CD1c-positive myeloid dendritic cell (primary cell): ENCODE measurements around the gene SBSN.

Source experiments
- DNase-seq: peaks from one replicate; pipeline ENCODE4 v3.0.0-alpha.2; 2016; ENCODE audit errors: extremely low spot score

SBSN gene

DNA sequence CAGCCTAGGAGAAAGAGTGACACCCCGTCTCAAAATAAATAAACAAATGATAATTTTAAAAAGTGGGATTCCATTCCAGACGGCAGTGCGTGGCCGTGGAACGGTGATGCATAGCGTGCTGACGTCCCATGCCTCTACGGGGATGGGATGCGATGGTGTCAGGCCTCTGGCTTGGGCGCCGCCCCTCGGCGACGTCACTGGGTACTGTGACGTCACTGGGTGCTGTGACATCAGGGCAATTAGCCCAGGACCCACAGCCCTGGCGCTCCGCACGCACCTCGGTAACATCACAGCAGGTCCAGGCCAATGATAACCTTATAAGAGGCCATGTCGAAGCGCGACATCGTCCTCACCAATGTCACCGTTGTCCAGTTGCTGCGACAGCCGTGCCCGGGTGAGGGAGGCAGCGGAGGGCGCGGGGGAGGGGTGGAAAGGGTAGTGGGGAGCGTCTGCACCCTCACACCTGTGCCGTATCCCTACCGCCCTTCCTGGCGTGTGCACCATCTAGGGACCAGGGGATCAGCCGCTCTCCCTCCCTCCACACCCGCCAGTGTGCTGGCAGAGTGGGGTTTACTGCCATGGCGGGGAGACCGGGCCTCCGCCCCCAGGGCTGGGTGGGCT, 5.2 kb upstream of the SBSN start, which contains the start of gene GAPDHS:
TSS of gene GAPDHS (plus strand) at position 256 of the 621 bp plus-strand sequence. CDS start at position 328, 72 bp downstream.
- no peak for DNase-seq

DNA sequence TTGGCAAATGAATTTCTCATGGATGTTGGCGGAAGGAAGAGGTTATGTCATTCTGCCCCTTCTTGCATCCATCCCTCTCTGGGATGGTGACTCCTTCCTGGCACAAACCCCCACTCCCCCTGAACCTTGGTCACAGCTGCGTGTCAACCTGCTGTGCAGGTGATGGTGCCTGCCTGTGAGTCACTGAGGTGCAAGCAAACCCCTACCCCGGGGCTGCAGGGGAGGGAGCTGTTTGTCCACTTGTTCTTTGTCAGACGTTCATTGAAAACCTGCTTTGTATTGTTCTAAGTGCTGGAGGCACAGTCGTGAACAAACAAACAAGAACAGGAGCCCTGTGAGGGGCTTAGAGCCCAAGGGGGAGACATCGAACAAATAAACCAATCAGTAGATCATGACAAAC, 3.2 kb upstream of the SBSN start:
- DNase-seq, result no peak

DNA sequence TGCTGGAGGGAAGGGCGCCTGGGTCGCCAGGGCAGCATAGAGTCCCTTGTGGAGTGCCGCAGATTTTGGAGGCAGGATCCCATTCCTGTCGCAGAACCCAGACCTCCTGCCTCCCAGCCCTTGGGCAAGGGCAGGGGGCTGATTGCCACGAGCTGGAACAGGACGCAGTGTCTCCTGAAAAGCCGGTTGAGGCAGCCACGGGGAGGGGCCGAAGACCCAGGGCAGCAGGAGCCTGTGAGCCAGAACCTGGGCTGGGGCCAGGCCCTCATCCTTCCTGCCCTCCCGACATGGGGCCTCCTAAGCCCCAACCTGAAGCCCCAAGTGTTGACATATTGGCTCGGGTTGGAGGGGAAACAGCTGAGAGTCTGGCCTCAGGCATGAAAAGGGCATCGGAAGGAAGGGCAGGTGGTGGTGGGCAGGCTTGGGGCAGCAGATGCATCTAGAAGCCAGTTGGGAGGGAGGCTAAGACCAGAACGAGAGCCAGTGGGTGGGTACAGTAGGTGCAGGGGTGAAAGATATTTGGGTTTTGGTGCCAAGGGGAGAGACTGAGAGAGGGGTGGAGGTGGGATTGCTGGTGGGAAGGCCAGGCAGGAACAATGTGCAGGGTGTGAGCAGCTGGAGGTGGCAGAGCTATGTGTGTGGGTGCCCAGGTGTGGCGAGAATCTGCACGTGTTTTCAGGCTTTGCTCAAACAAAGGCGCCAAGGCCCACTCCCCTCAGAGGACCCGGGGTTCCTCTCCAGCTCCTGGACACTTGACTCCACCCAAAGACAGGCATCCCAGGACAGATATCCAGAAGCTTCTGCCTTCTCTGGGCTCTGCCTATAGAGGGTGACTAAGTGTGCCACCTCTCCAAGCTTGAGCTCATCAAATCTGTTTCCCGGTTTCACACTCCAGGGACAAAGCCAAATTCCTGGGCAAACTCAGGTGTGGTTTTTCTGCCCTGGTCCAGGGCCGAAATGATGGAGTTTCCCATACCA, 1.4 kb upstream of the SBSN start:
- DNase-seq, result no peak

DNA sequence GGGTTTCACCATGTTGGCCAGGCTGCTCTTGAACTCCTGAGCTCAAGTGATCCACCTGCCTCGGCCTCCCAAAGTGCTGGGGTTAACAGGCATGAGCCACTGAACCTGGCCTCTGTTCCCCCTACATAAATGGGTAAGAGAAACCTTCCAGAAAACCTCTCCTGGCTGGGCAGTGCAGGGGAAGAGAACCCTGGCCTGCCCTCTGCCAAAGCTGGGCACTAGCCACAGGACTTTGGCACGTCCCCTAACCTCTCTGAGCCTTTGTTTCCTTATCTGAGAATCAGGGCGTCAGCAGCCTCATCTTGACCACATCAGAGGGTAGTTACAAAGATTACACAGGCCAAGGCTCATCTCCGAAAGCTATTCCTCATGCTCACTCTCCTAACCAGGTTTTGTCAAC, 2.2 kb downstream of the SBSN start:
- DNase-seq, result no peak

DNA sequence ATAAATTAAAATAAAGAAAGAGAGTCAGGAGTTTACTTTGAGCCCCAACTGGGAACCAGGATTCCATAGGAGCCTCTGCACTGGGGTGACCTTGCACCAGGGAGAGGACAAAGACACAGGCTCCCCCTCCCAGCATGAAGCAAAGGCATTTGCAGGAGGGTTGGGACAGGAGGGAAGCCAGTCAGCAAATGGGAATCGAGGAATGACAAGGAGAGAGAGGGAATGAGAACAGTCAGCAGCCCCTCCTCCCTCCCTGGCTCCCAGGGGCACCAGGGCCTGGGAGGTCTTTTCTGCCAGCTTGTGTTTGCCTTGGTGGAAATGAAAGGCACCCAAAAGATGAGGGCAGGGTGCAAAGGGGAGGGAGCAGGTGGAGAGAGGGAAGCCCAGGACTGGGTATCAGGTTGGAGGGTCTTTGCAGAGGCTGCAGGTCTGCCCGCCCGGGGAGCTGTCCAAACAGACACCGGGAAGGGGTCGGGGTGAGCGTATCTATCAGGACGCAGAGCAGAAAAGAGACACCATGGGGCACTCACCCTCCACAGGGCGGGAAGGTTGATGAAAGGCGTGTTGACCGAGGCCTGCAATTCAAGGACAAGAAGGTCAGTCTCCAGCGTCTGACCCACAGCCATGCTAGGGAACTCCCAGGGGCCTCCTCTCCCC, 3.8 kb downstream of the SBSN start:
- no peak for DNase-seq

DNA sequence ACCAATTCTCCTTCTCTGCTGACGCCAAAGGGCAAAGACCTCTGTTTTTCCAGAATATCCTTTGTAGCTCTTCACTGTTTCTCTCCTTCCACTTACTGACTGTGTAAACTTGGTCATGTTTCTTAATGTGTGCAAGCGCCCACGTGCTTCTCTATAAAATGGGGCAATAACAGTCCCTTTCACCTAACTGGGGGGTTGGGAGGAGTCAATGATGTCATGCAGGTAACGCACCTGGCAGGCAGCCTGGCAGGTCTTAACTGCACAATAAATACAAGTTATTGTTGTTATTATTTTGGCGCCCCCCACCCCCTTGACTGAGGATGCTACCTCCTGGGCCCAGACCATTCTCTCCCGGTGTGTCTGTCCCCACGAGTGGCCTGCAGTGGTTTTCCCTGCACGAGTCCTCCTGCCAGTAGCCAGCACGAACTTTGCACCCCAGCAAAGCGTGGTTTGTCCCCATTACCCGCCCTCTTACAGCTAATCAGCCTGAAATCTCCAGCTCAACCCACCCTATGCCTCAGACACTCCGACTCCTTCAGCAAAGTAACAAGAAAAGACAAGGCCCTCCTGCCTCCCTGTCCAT, 5.3 kb downstream of the SBSN start:
- no peak for DNase-seq

DNA sequence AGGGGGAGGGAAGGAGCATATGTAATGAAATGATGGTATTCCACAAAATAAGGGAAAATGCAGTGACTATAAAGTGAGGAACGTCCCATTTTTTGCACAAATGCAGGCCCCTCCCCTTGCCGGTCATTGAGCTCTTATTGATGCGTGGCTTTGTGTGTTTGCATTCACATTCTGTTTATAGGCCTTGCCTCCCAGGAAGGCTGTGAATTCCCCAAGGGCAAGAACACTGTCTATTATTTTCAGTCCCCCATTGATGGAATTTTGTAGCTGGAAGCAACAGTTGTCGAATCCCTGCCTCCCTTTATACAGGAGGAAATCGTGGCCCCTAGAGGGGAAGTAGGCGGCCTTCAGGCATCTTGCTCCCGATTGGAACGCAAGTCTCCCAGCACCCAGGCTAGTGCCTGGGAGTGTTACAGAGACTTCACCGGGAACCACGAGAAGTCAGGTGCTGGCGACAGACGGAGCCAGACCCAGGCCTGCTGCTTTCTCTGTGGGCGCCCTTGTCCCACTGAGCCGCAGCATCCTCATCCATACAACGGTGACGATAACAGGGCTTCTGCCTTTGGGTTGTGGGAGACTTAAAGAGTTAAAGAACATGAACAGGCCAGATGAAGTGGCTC, 6.9 kb downstream of the SBSN start:
- DNase-seq, result no peak

DNA sequence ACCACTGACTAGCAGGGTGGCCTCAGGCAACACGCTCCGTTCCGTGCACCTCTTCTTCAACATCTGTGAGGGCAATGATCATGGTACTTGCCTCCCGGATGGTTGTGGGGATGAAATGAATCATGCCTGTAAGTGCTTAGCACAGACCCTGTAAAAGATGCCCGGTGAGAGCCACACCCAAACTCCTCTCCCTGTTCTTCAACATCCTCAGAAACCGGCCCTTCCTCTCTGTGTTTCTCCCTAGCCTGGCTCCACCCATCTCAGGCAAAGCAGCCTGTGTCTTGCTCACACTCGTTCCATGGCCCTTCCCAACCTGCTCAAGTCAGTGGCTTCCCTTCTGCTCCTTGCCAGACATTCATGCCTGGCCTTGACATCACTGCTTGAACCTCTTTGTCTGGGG, 8.8 kb downstream of the SBSN start:
- DNase-seq, result no peak

DNA sequence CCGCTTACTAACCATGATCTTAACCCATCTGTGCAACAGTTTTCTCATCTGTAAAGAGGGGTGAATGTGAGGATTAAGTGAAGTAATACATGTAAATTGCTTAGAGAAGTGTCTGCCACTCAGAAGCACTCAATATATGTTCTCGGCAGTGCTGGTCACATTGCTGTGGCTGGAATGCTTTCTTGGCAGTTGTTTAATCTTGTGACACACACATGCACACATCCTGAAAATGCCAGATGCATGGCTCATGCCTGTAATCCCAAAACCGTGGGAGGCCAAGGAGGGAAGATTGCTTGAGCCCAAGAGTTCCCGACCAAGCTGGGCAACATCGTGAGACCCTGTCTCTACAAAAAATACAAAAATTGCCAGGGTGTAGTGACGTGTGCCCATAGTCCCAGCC, 9.8 kb downstream of the SBSN start:
- no peak for DNase-seq

DNA sequence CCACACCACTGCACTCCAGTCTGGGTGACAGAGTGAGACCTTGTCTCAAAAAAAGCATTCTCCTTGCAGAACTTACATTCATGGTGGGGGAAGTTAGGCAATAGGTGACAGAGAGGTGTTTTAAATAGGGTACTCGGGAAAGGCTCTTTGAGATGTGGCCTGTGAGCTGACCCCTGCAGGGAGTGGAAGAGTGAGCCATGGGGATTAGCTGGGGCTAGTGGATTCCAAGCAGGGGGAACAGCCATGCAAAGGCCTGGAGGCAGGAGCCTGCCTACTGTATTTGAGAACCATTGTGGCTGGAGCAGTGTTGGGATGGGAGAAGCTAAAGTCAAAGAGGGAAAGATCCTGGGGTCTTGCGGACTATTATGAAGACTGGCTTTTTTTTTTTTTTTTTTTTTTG, 10.8 kb downstream of the SBSN start:
- DNase-seq, result no peak

DNA sequence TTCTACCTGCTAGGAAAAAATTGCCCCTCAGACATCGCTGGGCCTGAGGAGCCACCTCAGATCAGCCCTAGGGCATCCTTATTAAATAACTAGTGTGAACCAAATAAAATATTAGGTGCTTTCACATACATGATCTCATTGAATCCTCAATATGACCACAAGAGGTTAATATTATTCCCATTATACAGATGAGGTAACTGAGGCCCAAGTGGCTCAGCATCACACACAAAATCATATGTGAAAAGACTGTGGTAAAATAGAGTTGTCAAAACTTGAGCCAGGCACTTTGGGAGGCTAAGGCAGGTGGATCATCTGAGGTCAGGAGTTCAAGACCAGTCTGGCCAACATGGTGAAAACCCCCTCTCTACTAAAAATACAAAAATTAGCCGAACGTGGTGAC, 11.8 kb downstream of the SBSN start:
- DNase-seq, result no peak

DNA sequence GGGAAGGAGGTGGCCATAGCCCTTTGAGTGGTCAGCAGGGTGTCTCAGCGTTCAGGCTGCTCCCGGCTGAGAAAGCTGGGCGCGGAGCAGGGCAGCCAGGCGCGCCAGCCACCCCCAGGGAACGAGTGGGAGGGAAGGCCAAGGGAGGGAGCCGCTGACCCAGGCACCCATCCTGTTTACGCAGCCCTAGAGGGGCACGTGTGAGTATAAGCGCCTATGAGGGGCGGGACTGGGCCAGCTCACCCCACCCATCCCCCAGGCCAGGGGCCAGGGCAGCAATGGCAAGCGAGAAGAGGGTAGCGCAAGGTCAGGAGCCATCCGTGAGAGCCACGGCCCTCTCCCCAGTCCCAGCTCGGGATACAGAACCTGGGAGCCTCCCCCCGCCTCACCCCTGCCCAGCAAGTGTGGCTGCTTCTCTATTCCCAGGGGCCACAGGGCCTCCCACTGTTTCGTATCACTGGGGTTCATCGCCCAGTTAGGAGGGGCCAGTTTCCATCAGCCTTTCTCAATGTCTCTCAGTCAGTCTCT, 13.8 kb downstream of the SBSN start:
- no peak for DNase-seq

DNA sequence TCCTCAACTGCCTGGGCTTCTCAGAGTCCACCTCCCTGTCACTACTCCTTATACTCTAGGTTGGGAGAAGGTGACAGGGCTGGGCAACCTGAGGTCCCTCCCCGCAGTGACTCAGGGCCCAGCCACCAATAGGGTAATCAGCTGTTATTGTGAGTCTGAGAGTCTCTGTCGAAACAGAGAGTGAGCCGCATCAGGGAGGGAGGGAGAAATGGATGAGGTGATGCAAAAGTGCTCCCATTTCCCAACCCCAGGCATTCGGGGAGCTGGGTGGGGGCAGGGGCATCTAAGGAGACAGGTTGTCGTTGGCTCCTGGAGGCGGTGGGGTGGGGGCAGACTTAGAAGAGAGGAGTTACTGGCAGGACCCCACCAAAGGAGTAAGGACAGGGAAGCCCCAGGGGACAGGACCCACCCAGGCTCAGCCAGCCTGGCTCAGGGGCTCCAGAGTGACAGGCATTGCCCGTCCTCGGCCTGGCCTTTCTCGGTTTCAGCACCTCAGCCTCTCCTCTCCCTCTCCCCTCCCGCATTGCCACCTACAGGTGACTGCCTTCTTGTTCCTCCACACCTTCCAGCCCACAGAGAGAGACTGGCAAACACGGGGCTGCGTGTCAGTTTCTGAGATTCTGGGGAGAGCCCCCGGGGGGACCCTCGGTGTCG, 14.4 kb downstream of the SBSN start, which contains the start of gene DMKN:
TSS of gene DMKN (minus strand) at position 22 of the 654 bp plus-strand sequence. CDS start 174 bp downstream, outside the sequence.
- no peak for DNase-seq

DNA sequence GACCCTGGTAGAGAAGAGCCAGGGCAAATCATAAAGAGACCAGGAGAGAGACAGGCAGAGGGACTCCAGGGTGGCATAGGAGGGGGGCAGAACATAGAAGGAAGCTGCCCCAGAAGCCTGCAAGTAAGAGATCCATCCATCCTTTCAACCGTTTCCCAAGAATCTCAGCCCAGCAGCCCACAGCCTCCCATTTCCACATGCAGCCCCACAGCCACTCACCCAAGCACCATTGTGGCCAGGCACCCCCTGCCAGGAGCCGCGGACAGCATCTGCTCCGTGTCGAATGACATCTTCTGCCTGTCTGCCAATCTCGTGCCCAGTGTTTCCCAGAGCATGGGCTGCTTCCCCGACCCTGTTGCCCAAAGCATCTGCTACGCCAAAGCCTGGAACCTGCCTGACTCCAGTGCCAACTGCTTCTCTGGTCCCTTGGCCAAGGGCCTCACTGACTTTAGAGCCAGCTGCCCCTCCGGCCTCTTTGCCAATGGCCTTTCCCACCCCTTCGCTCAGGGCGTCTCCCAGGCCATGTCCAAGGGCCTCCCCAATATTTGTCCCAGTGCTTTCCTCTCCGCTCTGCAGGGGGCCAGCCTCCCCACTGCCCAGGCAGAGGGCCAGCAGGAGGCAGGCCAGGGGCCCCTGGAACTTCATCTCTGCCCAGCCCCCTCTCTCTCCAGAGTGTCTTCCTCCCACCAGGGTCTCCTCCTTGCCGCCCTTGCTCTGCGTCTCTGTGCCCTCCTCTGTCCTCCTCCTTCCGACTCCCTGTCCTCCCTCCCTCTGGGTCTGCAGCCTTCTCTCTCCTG, 15.1 kb downstream of the SBSN start:
- no peak for DNase-seq

DNA sequence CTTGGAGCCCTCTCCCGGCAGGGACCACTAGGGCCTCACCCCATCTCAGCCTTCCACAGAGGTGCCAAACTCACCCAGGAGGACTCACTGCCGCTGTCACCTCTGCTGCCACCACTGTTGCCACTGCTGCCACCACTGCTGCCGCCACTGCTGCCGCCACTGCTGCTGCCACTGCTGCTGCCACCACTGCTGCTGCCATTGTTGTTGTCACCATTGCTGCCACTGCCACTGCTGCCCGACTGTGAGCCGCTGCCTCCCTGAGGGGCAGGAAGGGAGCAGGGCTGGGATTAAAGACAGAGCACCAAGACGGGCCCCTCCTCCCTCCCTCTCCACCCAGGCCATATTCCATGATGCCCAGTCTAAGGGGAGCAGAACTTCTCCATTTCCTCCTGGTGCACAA, 16.8 kb downstream of the SBSN start:
- no peak for DNase-seq

DNA sequence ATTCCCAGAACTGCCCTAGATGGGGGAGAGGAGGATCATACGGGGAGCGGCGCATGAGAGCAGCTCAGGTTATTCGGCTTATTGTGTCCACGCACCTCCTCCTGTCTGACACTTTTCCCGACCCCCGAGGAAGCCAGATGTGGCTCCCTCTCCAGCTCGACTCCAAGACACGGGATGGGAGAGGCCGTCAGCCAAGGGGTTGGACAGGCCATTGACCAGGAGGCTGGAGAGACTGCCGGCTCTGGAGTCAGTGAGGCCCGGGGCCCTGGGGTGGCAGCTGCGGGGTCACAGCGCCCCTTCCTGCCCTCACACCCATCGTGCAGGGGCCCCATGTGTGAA, 17.5 kb downstream of the SBSN start:
- no peak for DNase-seq

DNA sequence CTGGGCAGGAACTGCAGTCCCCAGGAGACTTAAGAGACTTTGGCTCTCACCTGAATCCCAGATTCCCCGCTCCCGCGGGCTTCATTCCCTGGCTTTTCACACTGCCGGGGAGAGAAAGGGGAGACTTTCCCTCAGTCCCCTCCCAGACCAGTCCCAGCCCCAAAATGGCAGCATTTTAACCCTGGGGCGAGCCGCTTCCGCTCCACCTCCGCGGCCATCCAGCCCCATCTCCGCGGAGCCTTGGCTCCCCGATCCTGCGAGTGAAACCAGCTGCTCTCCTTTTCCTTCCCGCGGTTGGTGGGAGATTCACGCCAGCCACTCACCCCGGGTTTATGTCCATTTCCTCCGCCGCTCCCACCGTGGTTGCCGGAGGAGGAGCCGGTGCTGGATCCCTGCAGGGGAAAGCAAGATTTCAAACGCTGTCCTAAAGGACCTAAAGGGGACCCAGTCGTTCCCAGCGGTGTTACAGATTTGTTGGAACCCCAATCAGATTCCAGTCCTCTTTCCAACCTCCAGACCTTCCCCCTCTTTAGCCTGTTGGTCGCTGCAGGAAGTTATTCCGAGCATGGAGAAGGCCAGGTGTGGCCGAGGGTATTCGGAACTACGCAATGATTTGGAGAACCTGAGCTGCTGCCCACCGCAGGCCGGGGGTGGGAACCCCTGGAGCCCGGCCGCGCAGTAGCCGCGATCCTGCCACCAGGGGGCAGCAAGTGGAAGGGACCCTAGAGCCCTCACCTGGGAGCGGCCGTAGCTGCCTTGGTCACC, 18.1 kb downstream of the SBSN start:
- DNase-seq, result peak; percentile 62

DNA sequence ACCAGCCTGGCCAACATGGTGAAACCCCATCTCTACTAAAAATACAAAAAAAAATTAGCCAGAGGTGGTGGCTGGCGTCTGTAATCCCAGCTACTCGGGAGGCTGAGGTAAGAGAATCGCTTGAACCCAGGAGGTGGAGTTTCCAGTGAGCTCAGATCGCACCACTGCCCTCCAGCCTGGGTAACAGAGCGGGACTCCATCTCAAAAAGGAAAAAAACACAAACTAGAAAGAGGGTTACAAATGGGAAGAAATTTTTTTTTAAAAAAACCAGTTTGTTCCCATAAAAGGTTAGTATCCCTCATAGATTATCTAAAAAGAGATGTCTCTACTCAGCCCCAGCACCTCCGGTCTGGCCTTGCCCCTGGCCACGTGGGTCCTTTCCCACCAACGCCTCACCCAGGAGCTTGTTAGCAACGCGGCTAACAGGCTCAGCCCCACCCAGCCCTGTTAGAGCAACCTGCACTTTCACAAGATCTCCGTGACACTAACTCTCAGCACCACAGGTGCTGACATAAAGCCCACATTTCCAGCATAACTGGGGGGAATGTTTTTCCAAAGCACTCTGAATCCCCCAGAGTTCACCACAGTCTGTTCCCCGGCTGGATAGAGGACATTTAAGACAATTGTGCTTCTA, 19.0 kb downstream of the SBSN start:
- no peak for DNase-seq

DNA sequence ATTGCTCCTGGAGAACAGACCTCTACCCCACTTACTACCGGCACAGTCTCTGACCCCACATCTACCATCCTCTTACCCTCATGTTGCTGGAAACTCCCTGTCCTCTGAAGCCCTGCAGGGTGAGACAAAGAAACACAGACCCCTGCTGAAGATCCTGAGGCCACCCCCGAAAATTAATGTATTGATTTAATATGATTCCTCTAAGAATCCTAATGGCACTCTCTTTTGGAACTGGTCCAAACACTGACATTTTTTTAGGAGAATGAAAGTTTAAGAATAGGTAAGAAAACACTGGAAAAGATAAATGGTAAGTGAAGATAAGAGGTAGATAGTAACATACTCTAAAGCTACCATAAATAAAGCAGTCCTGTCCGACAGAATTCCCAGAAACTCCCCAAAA, 20.0 kb downstream of the SBSN start:
- DNase-seq, result no peak
